Measurements from ENCODE around the gene ETF1.

ETF1 gene

GRCh38 chr5:138542180-138542955 lies 668 bp downstream of the ETF1 start:
- H3K4me3 ChIP-seq (ENCODE audit: control insufficient read depth in 1 of 7, extremely low read depth in 1 of 7, insufficient read depth in 4 of 7, low read depth in 2 of 7, low read length in 6 of 7), result peak overlapping the region; percentile 71 to 99 (median 98)
- DNase-seq, result peak; percentile 21 to 41 (median 27)
- H3K4me1 ChIP-seq (ENCODE audit: control extremely low read depth in 1 of 4, control insufficient read depth in 4 of 4, insufficient read depth in 4 of 4, low read length in 3 of 4), result peaks cover 23 to 49% (median 36%) of the 10 kb centered on the region in 4 experiments
- no peaks in the 10 kb centered on the region for H3K9me3 ChIP-seq (ENCODE audit: control extremely low read depth in 1 of 5, control insufficient read depth in 4 of 5, insufficient read depth in 2 of 5, low read depth in 1 of 5, low read length in 4 of 5)
- peaks cover 0 to 16% (median 2%) of the 10 kb centered on the region in 4 experiments for H3K36me3 ChIP-seq (ENCODE audit: control insufficient read depth in 4 of 4, insufficient read depth in 4 of 4, low read length in 3 of 4)
- WGBS (ENCODE audit: insufficient coverage), result 0% methylated on average over 34 of the region's 47 CpGs
- POLR2A ChIA-PET, result interaction anchor here (0.5 to 3.3 kb wide), 7 partner anchors 10 to 821 kb away, joined by 3 to 14 read pairs (median 5); partner anchors contain the start of genes EGR1 and HSPA9
- CTCF ChIA-PET, result interaction anchor here (1.0 to 4.8 kb wide), 7 partner anchors 9 to 302 kb away, joined by 3 to 14 read pairs (median 4); no protein-coding TSS in a partner anchor
- H3K27ac ChIP-seq (ENCODE audit: insufficient read depth in 1 of 2, low read depth in 1 of 2, low read length in 2 of 2, poor library complexity in 1 of 2, severe bottlenecking in 2 of 2), result peak overlapping the region; percentile 100
- no peaks in the 10 kb centered on the region for H3K27me3 ChIP-seq (replicated peaks in 2 of 5; ENCODE audit: control insufficient read depth in 4 of 5, insufficient read depth in 5 of 5, low read length in 4 of 5)

- H3K27ac ChIP-seq (ENCODE audit: insufficient read depth in 1 of 2, low read depth in 1 of 2, low read length in 2 of 2, poor library complexity in 1 of 2, severe bottlenecking in 2 of 2), result peak overlapping the region; percentile 100
- H3K9me3 ChIP-seq (ENCODE audit: control extremely low read depth in 1 of 5, control insufficient read depth in 4 of 5, insufficient read depth in 2 of 5, low read depth in 1 of 5, low read length in 4 of 5), result no peaks in the 10 kb centered on the region
- CTCF ChIA-PET, result interaction anchor here (1.0 to 4.8 kb wide), 4 partner anchors 9 to 77 kb away, joined by 3 to 14 read pairs (median 4); no protein-coding TSS in a partner anchor
- peaks cover 23 to 56% (median 39%) of the 10 kb centered on the region in 4 experiments for H3K4me1 ChIP-seq (ENCODE audit: control extremely low read depth in 1 of 4, control insufficient read depth in 4 of 4, insufficient read depth in 4 of 4, low read length in 3 of 4)
- peaks cover 0 to 20% (median 2%) of the 10 kb centered on the region in 4 experiments for H3K36me3 ChIP-seq (ENCODE audit: control insufficient read depth in 4 of 4, insufficient read depth in 4 of 4, low read length in 3 of 4)
- peak overlapping the region; percentile 71 to 99 (median 98) for H3K4me3 ChIP-seq (ENCODE audit: control insufficient read depth in 1 of 7, extremely low read depth in 1 of 7, insufficient read depth in 4 of 7, low read depth in 2 of 7, low read length in 6 of 7)
- POLR2A ChIA-PET, result interaction anchor here (3.3 kb wide), 1 partner anchor 77 kb away, joined by 11 read pairs; the partner anchor contains the start of gene EGR1
- 7% methylated on average over 4 of the region's 6 CpGs for WGBS (ENCODE audit: insufficient coverage)
- H3K27me3 ChIP-seq (replicated peaks in 2 of 5; ENCODE audit: control insufficient read depth in 4 of 5, insufficient read depth in 5 of 5, low read length in 4 of 5), result no peaks in the 10 kb centered on the region
- DNase-seq, result peak in 2 of 3 donors; percentile 14 to 36
Observed at GRCh38 chr5:138541511-138542179, 1.4 kb downstream of the ETF1 start.

GRCh38 chr5:138539791-138540190 lies 3.2 kb downstream of the ETF1 start:
- peaks cover 18 to 49% (median 33%) of the 10 kb centered on the region in 4 experiments for H3K4me1 ChIP-seq (ENCODE audit: control extremely low read depth in 1 of 4, control insufficient read depth in 4 of 4, insufficient read depth in 4 of 4, low read length in 3 of 4)
- DNase-seq, result no peak
- H3K9me3 ChIP-seq (ENCODE audit: control extremely low read depth in 1 of 5, control insufficient read depth in 4 of 5, insufficient read depth in 2 of 5, low read depth in 1 of 5, low read length in 4 of 5), result no peaks in the 10 kb centered on the region
- ChIA-PET POLR2A (no interaction called here), CTCF (interaction anchor here (0.9 to 1.6 kb wide), 3 partner anchors 9 to 31 kb away, joined by 3 to 6 read pairs (median 5); no protein-coding TSS in a partner anchor)
- H3K4me3 ChIP-seq (ENCODE audit: control insufficient read depth in 1 of 7, extremely low read depth in 1 of 7, insufficient read depth in 4 of 7, low read depth in 2 of 7, low read length in 6 of 7), result peak overlapping the region in 1 of 7 experiments; percentile 3
- no peaks in the 10 kb centered on the region for H3K27me3 ChIP-seq (replicated peaks in 2 of 5; ENCODE audit: control insufficient read depth in 4 of 5, insufficient read depth in 5 of 5, low read length in 4 of 5)
- peaks cover 4 to 29% (median 4%) of the 10 kb centered on the region in 4 experiments for H3K36me3 ChIP-seq (ENCODE audit: control insufficient read depth in 4 of 4, insufficient read depth in 4 of 4, low read length in 3 of 4)
- H3K27ac ChIP-seq (ENCODE audit: insufficient read depth in 1 of 2, low read depth in 1 of 2, low read length in 2 of 2, poor library complexity in 1 of 2, severe bottlenecking in 2 of 2), result peak overlapping the region in 1 of 2 experiments; percentile 100

DNA sequence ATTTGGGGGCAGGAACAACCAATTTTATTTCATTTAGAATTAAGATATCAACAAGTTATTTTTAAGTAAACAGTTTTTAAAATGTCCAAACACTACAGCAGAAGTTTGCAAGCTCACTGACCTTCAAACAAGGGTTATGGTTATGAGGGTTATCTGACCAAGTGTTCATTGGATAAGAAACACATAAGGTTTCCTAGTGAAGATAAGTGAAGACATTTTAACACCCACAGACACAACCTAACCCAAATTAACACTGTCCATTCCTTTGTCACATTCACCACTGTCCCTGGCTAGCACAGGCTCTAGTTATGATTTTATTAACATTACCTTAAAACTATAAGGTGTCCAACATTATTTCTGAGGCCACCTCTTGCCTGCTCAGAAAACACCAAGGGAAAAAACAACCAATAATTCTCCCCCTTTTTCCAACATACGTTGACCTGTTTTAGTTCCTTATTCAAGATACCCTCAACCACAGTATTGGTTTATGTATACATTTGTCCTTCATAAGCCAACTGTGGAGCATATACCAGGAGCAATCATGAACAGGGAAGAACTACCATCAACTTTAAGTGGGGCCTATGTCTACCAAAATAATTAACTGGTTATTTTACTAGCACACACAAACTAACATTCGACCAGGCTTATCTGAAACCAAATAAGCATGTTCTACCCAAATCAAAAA lies 4.0 kb downstream of the ETF1 start:
- H3K4me1 ChIP-seq (ENCODE audit: control extremely low read depth in 1 of 4, control insufficient read depth in 4 of 4, insufficient read depth in 4 of 4, low read length in 3 of 4), result peaks cover 11 to 42% (median 28%) of the 10 kb centered on the region in 4 experiments

DNA sequence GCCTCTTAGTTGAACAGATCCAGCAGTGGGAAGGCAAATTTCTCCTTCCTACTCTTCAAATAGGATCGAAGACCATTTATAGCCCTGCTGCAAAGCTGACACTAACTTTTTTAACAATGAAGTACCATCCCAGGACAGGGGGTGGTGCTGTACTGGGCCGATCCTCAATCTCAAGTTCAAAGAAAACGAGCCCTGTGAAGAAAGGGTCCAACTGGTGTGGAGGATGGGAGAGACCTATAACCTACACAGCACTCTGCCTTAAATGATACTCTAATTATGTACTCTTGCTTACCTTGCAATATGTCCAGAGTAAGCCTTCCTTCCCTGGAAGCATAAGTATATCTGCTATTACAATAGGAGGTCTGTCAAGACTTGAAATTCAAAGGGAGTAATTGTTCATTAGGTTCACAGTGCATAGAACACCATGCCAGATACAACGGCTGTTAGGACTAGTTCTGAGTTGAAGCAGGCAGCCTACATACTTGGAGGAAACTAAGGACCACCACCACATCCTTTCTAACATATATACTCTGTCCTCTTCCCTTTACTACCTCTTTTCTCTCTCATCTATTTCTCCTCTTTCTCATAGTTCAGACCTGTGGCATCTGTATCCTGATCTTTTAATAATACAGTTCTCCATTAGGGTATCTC lies 6.2 kb downstream of the ETF1 start:
- POLR2A ChIA-PET, result interaction anchor here (0.6 to 1.2 kb wide), 2 partner anchors 10 to 12 kb away, joined by 3 to 4 read pairs; no protein-coding TSS in a partner anchor
- H3K36me3 ChIP-seq (ENCODE audit: control insufficient read depth in 4 of 4, insufficient read depth in 4 of 4, low read length in 3 of 4), result peaks cover 4 to 49% (median 9%) of the 10 kb centered on the region in 4 experiments
- 44% methylated on average over 1 of the region's 4 CpGs for WGBS (ENCODE audit: insufficient coverage)
- no peak overlapping the region for H3K27ac ChIP-seq (ENCODE audit: insufficient read depth in 1 of 2, low read depth in 1 of 2, low read length in 2 of 2, poor library complexity in 1 of 2, severe bottlenecking in 2 of 2)
- peaks cover 7 to 34% (median 28%) of the 10 kb centered on the region in 4 experiments for H3K4me1 ChIP-seq (ENCODE audit: control extremely low read depth in 1 of 4, control insufficient read depth in 4 of 4, insufficient read depth in 4 of 4, low read length in 3 of 4)
- CTCF ChIA-PET, result interaction anchor here (1.0 to 1.7 kb wide), 6 partner anchors 9 to 32 kb away, joined by 3 to 7 read pairs (median 5); no protein-coding TSS in a partner anchor
- H3K27me3 ChIP-seq (replicated peaks in 2 of 5; ENCODE audit: control insufficient read depth in 4 of 5, insufficient read depth in 5 of 5, low read length in 4 of 5), result no peaks in the 10 kb centered on the region
- peak; percentile 53 to 67 (median 65) for DNase-seq
- H3K9me3 ChIP-seq (ENCODE audit: control extremely low read depth in 1 of 5, control insufficient read depth in 4 of 5, insufficient read depth in 2 of 5, low read depth in 1 of 5, low read length in 4 of 5), result no peaks in the 10 kb centered on the region
- H3K4me3 ChIP-seq (ENCODE audit: control insufficient read depth in 1 of 7, extremely low read depth in 1 of 7, insufficient read depth in 4 of 7, low read depth in 2 of 7, low read length in 6 of 7), result no peak overlapping the region

More for the DNA sequence above, 4.0 kb downstream of the ETF1 start:
- CTCF ChIA-PET, result interaction anchor here (0.7 to 1.6 kb wide), 4 partner anchors 9 to 30 kb away, joined by 3 to 6 read pairs (median 4); no protein-coding TSS in a partner anchor
- Histone ChIP-seq H3K36me3 (ENCODE audit: control insufficient read depth in 4 of 4, insufficient read depth in 4 of 4, low read length in 3 of 4) (peaks cover 4 to 36% (median 4%) of the 10 kb centered on the region in 4 experiments), H3K9me3 (ENCODE audit: control extremely low read depth in 1 of 5, control insufficient read depth in 4 of 5, insufficient read depth in 2 of 5, low read depth in 1 of 5, low read length in 4 of 5) (no peaks in the 10 kb centered on the region), H3K4me3 (ENCODE audit: control insufficient read depth in 1 of 7, extremely low read depth in 1 of 7, insufficient read depth in 4 of 7, low read depth in 2 of 7, low read length in 6 of 7) (peak overlapping the region in 1 of 7 experiments; percentile 7), H3K27ac (ENCODE audit: insufficient read depth in 1 of 2, low read depth in 1 of 2, low read length in 2 of 2, poor library complexity in 1 of 2, severe bottlenecking in 2 of 2) (peak overlapping the region in 1 of 2 experiments; percentile 100), H3K27me3 (replicated peaks in 2 of 5; ENCODE audit: control insufficient read depth in 4 of 5, insufficient read depth in 5 of 5, low read length in 4 of 5) (no peaks in the 10 kb centered on the region)
- WGBS (ENCODE audit: insufficient coverage), result no CpG with 5 or more reads among the region's 2 CpGs
- DNase-seq, result no peak
- POLR2A ChIA-PET, result interaction anchor here (0.7 kb wide), 1 partner anchor 14 kb away, joined by 3 read pairs; no protein-coding TSS in a partner anchor

DNA sequence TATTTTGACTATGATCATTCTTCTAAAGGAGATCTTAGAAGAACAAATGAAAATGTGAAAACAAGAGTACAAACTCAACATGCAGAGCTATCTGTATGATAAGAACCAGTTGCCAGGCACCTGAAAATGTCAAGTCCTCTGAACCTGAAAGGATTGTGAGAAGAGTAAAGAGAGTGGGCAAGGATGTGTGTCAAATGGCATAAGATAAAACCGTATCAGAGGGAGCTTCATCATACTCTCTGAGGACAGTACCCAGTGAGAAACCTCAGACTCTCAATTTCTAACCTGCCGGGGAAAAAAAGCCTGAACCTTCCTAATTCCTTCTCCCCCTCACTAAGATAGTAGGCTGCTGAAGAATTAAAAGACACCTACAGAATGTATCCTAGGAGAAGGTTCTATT lies 6.8 kb downstream of the ETF1 start:
- POLR2A ChIA-PET, result interaction anchor here (1.2 kb wide), 1 partner anchor 10 kb away, joined by 3 read pairs; no protein-coding TSS in a partner anchor
- DNase-seq, result no peak
- WGBS (ENCODE audit: insufficient coverage), result no CpG with 5 or more reads among the region's 2 CpGs

More for the DNA sequence above, 6.8 kb downstream of the ETF1 start:
- Histone ChIP-seq H3K27me3 (replicated peaks in 2 of 5; ENCODE audit: control insufficient read depth in 4 of 5, insufficient read depth in 5 of 5, low read length in 4 of 5) (no peaks in the 10 kb centered on the region), H3K27ac (ENCODE audit: insufficient read depth in 1 of 2, low read depth in 1 of 2, low read length in 2 of 2, poor library complexity in 1 of 2, severe bottlenecking in 2 of 2) (no peak overlapping the region), H3K4me1 (ENCODE audit: control extremely low read depth in 1 of 4, control insufficient read depth in 4 of 4, insufficient read depth in 4 of 4, low read length in 3 of 4) (peaks cover 6 to 28% (median 23%) of the 10 kb centered on the region in 4 experiments), H3K9me3 (ENCODE audit: control extremely low read depth in 1 of 5, control insufficient read depth in 4 of 5, insufficient read depth in 2 of 5, low read depth in 1 of 5, low read length in 4 of 5) (no peaks in the 10 kb centered on the region), H3K36me3 (ENCODE audit: control insufficient read depth in 4 of 4, insufficient read depth in 4 of 4, low read length in 3 of 4) (peaks cover 4 to 52% (median 9%) of the 10 kb centered on the region in 4 experiments), H3K4me3 (ENCODE audit: control insufficient read depth in 1 of 7, extremely low read depth in 1 of 7, insufficient read depth in 4 of 7, low read depth in 2 of 7, low read length in 6 of 7) (no peak overlapping the region)
- CTCF ChIA-PET, result interaction anchor here (0.5 to 1.7 kb wide), 5 partner anchors 9 to 217 kb away, joined by 4 to 7 read pairs (median 5); no protein-coding TSS in a partner anchor

Measured in common myeloid progenitor, CD34-positive (primary cell).